Epithelial cell of esophagus (primary cell): ENCODE measurements around the gene BMP6.
A peak's percentile ranks its signal among the peaks of the same experiment; 100 is the strongest.

Source experiments
- DNase-seq: peaks from one replicate; pipeline ENCODE4 v3.0.0; 2010; ENCODE audit warnings: low read depth
- H3K4me3 ChIP-seq: 2 replicates; pipeline ENCODE4 v1.5.1; 2011; ENCODE audit warnings: mild to moderate bottlenecking, low read length, control low read depth
- CTCF ChIP-seq: IDR thresholded peaks from 2 replicates; pipeline ENCODE4 v1.5.1; 2011; ENCODE audit warnings: low read depth, mild to moderate bottlenecking, low read length, control low read depth, inconsistent platforms; ENCODE audit not compliant: insufficient read depth; ENCODE audit errors: missing control alignments

BMP6 gene

DNA sequence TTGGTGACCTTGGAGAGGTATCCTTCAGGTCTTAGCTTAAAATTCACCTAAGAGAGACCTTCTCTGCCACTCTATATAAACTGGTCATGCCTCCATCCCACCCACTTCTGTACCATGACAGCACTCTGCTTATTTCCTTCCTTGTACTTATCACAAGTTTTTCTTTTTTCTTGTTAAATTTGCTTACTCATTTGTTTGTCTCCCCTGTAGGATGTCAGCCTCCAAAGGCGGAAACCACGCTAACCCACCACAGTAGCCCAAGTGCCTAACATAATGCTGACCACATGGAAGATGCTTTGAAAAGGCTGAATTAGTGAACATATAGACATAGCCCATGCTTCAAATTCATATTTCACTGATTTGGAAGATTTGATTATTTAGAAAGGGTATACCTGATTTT lies 5.4 kb downstream of the BMP6 start:
- no peak for TF ChIP-seq CTCF
- no peak overlapping the region for H3K4me3 ChIP-seq
- no peak for DNase-seq

- no peak for DNase-seq
- H3K4me3 ChIP-seq: no peak overlapping the region
Measured at GRCh38 chr6:7732228-7732627, 6.3 kb downstream of the BMP6 start.

GRCh38 chr6:7734707-7735383 lies 8.9 kb downstream of the BMP6 start:
- no peak overlapping the region for H3K4me3 ChIP-seq
- no peak for DNase-seq
- TF ChIP-seq CTCF: no peak

More at GRCh38 chr6:7732228-7732627, 6.3 kb downstream of the BMP6 start:
- no peak for TF ChIP-seq CTCF

DNA sequence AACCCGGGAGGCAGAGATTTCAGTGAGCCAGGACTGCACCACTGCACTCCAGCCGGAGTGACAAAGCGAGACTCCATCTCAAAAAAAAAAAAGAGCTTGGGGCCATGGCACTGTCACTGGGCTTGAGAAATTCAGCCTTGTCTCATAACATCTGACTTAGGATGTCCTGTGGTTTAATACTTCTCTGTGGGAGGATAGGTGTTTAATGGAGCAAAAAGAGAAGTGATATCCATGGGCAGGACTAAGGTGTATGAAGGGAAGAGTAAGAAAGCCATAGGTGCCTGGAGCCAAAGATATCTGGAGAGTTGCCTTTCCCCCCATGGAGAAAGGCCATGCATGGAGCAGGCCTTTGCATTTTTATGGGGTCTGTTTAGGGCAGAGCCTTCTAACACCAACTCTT lies 11.2 kb downstream of the BMP6 start:
- DNase-seq: no peak
- no peak overlapping the region for H3K4me3 ChIP-seq
- no peak for TF ChIP-seq CTCF

DNA sequence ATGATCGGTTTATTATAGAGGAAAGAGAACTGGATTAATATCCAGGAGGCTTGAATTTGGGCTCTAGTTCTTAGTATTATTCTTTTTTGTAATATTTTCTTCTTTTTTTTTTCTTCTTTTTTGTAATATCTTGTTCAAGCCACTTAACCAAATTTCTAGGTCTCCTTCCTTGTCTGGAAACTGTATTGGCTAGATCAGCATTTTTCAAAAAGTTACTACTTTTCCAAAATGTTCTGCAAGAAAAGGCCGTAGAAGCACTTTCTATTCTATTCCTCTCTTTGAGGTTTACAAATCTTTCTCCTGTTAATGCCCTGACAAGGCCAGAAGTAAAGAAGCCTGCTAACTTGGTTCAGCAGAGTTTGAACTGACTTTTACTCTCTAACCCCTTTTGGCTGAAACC lies 12.0 kb downstream of the BMP6 start:
- DNase-seq: no peak
- no peak for TF ChIP-seq CTCF
- H3K4me3 ChIP-seq: no peak overlapping the region

- DNase-seq: peak; percentile 34
- no peak overlapping the region for H3K4me3 ChIP-seq
- no peak for TF ChIP-seq CTCF
Measured at GRCh38 chr6:7742223-7742785, 16.4 kb downstream of the BMP6 start.

- no peak for TF ChIP-seq CTCF
- no peak for DNase-seq
- no peak overlapping the region for H3K4me3 ChIP-seq
Measured at GRCh38 chr6:7745942-7746341, 20.0 kb downstream of the BMP6 start.
